Fibroblast of the aortic adventitia (primary cell): ENCODE results near the gene ARFGAP3. TPM values are rescaled to one million over a fixed set of nuclear protein-coding genes. Genes with fewer than 3 reads are reported as not detected.
"Not testable (repeated sequence)": the region's sequence is repeated elsewhere in the genome, so short reads cannot be mapped to it uniquely, and the experiment has no call there.

Experiments used
- DNase-seq: peaks from one replicate; pipeline ENCODE4 v3.0.0-alpha.2; 2010; ENCODE audit warnings: low read depth
- H3K4me3 ChIP-seq: 2 replicates; pipeline ENCODE4 v1.5.1; 2011; ENCODE audit warnings: low read depth, mild to moderate bottlenecking, control low read depth, low read length, moderate library complexity
- total RNA-seq: library from RNA; depleted of rRNA; stranded (reverse); fragments of >200 nt; gene quantifications from 2 replicates; pipeline ENCODE4 v1.2.3, GENCODE V29; 2012; ENCODE audit warnings: low replicate concordance
- TF ChIP-seq, protein P1 (sequence below): IDR thresholded peaks from 2 replicates; pipeline ENCODE4 v1.5.1; 2011; ENCODE audit warnings: mild to moderate bottlenecking, low read length, control low read depth, inconsistent platforms; ENCODE audit not compliant: insufficient read depth

The ARFGAP3 gene
- total RNA-seq, 1 donor = 69.3 TPM

- H3K4me3 ChIP-seq = no peak overlapping the region
- TF ChIP-seq, protein P1, sequence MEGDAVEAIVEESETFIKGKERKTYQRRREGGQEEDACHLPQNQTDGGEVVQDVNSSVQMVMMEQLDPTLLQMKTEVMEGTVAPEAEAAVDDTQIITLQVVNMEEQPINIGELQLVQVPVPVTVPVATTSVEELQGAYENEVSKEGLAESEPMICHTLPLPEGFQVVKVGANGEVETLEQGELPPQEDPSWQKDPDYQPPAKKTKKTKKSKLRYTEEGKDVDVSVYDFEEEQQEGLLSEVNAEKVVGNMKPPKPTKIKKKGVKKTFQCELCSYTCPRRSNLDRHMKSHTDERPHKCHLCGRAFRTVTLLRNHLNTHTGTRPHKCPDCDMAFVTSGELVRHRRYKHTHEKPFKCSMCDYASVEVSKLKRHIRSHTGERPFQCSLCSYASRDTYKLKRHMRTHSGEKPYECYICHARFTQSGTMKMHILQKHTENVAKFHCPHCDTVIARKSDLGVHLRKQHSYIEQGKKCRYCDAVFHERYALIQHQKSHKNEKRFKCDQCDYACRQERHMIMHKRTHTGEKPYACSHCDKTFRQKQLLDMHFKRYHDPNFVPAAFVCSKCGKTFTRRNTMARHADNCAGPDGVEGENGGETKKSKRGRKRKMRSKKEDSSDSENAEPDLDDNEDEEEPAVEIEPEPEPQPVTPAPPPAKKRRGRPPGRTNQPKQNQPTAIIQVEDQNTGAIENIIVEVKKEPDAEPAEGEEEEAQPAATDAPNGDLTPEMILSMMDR = no peak
- no peak for DNase-seq
These were observed 69.7 kb downstream of the ARFGAP3 start for GRCh38 chr22:42787357-42787736.

GRCh38 chr22:42786606-42787356 is 70.3 kb downstream of the ARFGAP3 start:
- H3K4me3 ChIP-seq = no peak overlapping the region
- TF ChIP-seq, protein P1 = no peak
- no peak for DNase-seq

DNA sequence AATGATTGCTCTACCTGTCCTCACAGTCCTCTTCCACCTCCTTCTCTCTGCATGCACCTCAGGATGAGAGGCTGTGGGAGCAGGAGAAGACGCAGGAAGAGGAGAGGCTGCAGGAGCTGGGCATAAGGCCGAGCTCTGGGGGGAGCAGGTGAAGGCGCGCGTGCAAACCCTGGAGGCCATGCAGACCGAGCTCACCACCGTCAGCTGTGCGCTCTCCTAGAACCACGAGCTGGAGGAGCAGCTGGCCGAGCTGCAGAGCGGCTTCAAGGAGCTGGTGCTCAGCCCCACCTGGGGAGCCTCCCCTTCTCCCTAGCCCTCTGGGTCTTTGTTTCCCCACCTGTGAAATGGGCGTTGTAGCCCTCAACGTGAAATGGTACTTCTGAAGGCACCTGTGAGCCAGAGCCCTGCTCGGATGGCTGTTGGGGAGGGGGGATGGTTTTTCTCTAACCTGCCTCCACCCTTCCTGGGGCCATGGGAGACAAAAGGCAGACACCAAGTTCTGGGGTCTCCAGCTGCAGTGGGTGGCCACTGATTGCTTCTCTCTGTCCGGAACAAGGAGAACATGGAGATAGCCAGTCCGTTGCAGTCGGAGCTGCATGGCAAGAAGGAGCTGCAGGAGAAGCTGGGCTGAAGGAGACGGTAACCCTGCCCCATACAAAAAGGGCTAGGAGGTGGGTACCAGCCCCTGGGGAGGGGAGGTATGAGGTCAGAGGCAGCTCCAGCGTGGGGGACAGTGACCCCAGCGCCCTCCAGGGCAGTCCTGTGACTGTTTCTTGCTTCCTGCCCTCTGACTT is 71.2 kb downstream of the ARFGAP3 start:
- H3K4me3 ChIP-seq = no peak overlapping the region
- TF ChIP-seq, protein P1 = no peak
- no peak for DNase-seq

DNA sequence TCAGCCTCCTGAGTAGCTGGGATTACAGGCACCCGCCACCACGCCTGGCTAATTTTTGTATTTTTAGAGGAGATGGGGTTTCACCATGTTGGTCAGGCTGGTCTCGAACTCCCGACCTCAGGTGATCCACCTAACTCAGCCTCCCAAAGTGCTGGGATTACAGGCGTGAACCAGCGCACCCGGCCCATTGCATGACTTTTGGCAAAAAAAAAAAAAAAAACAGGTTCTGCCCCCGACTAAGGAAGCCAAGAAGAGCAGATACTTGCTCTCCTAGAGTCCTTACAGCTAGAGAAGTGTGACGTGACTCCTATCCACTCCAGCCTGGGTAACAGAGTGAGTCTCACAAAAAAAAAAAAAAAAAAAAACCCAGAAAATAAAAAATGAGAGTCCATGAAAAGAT is 74.8 kb downstream of the ARFGAP3 start:
- not testable (repeated sequence) for DNase-seq, H3K4me3 ChIP-seq

- TF ChIP-seq, protein P1 = peak; percentile 82
- DNase-seq = peak; percentile 98
- no peak overlapping the region for H3K4me3 ChIP-seq
These were observed 77.0 kb downstream of the ARFGAP3 start for GRCh38 chr22:42780070-42780540.

DNA sequence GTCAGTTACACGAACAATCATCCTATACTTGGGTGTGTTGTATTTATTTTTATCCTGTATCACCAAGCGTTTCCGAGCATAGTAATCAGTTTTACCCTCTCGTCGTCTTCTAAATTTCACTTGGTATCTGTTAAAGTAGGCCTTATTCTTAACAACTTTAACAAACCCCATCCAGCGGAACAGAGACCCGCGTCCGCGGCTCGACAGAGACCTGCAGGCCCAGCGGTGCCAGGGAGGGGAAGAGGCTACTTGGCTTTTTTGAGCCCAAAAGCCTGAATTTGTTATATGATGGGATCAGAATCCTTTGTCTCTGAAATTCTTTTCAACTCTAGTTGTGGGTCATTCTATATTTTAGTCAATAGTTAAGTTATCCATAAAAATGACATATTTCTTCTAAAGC is 79.9 kb downstream of the ARFGAP3 start:
- no peak for DNase-seq
- TF ChIP-seq, protein P1 = no peak
- no peak overlapping the region for H3K4me3 ChIP-seq

GRCh38 chr22:42773167-42773566 is 83.9 kb downstream of the ARFGAP3 start:
- no peak overlapping the region for H3K4me3 ChIP-seq
- TF ChIP-seq, protein P1 = no peak
- DNase-seq = no peak
